ENCODE data around the gene KIF25. TPM values are rescaled to one million over a fixed set of nuclear protein-coding genes. Genes with fewer than 3 reads are reported as not detected.

Gene KIF25
- total and polyA plus RNA-seq, 4 donors: 0.05 TPM; not detected in 3

DNA sequence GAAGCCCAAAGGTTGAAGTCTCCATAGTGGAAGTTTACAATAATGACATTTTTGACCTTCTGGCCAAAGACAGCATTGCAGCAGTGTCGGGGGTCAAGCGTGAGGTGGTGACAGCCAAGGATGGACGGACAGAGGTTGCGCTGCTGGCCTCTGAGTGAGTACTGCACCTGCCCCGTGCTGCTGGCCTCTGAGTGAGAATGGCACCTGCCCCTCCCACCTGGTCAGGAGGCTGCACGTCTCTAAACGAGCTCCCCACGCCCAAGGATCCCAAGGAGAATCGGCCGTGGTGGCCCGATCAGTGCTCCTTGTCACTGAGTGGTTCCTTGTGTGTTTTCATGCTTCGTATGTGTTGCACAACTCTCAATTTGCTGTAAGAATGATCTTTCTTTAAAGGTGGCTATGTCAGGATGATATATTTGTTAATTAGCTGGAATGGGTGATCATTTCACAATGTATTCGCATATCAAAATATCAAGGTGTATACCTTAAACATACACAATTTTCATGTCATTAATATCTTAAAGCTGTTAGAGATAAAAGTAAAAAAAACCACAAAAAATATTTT is 41.2 kb downstream of the KIF25 start:
- no peak overlapping the region for H3K27ac ChIP-seq (ENCODE audit: low read depth in 1 of 2, low read length in 2 of 2)

DNA sequence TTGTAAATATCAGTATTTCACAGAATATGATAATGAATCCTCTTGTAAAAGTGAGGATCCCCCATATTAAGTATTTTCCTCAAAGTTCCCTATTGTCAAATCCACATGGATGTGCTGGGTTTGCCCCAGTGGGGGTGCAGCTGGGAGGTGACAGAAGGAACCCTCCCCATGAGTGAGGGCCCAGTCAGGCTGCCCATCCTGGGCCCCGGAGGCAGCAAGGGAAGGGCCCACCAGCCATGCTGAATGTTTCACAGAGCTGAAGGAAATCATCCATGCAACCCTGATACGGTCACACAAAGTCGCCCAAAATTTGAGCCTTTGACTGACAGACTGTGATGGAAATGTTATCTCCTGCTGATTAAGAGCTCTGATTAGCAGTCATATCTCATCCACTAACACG is 41.8 kb downstream of the KIF25 start:
- 95% methylated on average over 4 of the region's 4 CpGs for WGBS
- no peaks in the 10 kb centered on the region for H3K27me3 ChIP-seq (ENCODE audit: control insufficient read depth in 4 of 4, insufficient read depth in 4 of 4, low read length in 3 of 4)
- no peak overlapping the region for H3K4me3 ChIP-seq (ENCODE audit: low read depth in 1 of 3, low read length in 3 of 3)
- H3K9ac ChIP-seq (ENCODE audit: low read depth in 1 of 2, low read length in 2 of 2): no peak overlapping the region
- H3K4me1 ChIP-seq (ENCODE audit: control insufficient read depth in 4 of 4, insufficient read depth in 4 of 4, low read length in 3 of 4): peaks cover 0 to 6% (median 4%) of the 10 kb centered on the region in 4 donors
- DNase-seq (ENCODE audit: low spot score): no peak
- H3K27ac ChIP-seq (ENCODE audit: low read depth in 1 of 2, low read length in 2 of 2): no peak overlapping the region
- H3K36me3 ChIP-seq (ENCODE audit: control insufficient read depth in 4 of 4, insufficient read depth in 3 of 4, low read depth in 1 of 4, low read length in 3 of 4): no peaks in the 10 kb centered on the region
- H3K9me3 ChIP-seq (ENCODE audit: control insufficient read depth in 4 of 4, low read length in 3 of 4): peaks cover 16 to 43% (median 23%) of the 10 kb centered on the region in 4 donors
- TF ChIP-seq, protein P1, sequence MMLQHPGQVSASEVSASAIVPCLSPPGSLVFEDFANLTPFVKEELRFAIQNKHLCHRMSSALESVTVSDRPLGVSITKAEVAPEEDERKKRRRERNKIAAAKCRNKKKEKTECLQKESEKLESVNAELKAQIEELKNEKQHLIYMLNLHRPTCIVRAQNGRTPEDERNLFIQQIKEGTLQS (IDR thresholded peaks at IDR 0.05): no peak
- TF ChIP-seq SP1 (IDR thresholded peaks at IDR 0.05) (no peak), FOXA2 (IDR thresholded peaks at IDR 0.05) (no peak), TAF1 (conservative IDR thresholded peaks at IDR 0.05) (no peak), EGR1 (IDR thresholded peaks at IDR 0.05; ENCODE audit: low read depth in 2 of 2) (no peak), RAD21 (IDR thresholded peaks at IDR 0.05) (no peak), RXRA (IDR thresholded peaks at IDR 0.05) (no peak), FOXA1 (IDR thresholded peaks at IDR 0.05) (no peak), JUND (IDR thresholded peaks at IDR 0.05) (no peak), HNF4G (IDR thresholded peaks at IDR 0.05) (no peak)
- TF ChIP-seq, protein P2, sequence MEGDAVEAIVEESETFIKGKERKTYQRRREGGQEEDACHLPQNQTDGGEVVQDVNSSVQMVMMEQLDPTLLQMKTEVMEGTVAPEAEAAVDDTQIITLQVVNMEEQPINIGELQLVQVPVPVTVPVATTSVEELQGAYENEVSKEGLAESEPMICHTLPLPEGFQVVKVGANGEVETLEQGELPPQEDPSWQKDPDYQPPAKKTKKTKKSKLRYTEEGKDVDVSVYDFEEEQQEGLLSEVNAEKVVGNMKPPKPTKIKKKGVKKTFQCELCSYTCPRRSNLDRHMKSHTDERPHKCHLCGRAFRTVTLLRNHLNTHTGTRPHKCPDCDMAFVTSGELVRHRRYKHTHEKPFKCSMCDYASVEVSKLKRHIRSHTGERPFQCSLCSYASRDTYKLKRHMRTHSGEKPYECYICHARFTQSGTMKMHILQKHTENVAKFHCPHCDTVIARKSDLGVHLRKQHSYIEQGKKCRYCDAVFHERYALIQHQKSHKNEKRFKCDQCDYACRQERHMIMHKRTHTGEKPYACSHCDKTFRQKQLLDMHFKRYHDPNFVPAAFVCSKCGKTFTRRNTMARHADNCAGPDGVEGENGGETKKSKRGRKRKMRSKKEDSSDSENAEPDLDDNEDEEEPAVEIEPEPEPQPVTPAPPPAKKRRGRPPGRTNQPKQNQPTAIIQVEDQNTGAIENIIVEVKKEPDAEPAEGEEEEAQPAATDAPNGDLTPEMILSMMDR (IDR thresholded peaks at IDR 0.05; ENCODE audit: low read depth, low read length, missing input control): no peak
- TF ChIP-seq, protein P3, sequence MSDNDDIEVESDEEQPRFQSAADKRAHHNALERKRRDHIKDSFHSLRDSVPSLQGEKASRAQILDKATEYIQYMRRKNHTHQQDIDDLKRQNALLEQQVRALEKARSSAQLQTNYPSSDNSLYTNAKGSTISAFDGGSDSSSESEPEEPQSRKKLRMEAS (IDR thresholded peaks at IDR 0.05): no peak

More for the DNA sequence above, 41.2 kb downstream of the KIF25 start:
- Histone ChIP-seq H3K9ac (ENCODE audit: low read depth in 1 of 2, low read length in 2 of 2) (no peak overlapping the region), H3K4me1 (ENCODE audit: control insufficient read depth in 4 of 4, insufficient read depth in 4 of 4, low read length in 3 of 4) (peaks cover 0 to 6% (median 4%) of the 10 kb centered on the region in 4 donors), H3K4me3 (ENCODE audit: low read depth in 1 of 3, low read length in 3 of 3) (peak overlapping the region in 1 of 3 donors; percentile 5), H3K9me3 (ENCODE audit: control insufficient read depth in 4 of 4, low read length in 3 of 4) (peaks cover 16 to 43% (median 23%) of the 10 kb centered on the region in 4 donors), H3K27me3 (ENCODE audit: control insufficient read depth in 4 of 4, insufficient read depth in 4 of 4, low read length in 3 of 4) (no peaks in the 10 kb centered on the region), H3K36me3 (ENCODE audit: control insufficient read depth in 4 of 4, insufficient read depth in 3 of 4, low read depth in 1 of 4, low read length in 3 of 4) (no peaks in the 10 kb centered on the region)
- TF ChIP-seq, protein P2 (IDR thresholded peaks at IDR 0.05; ENCODE audit: low read depth, low read length, missing input control): no peak
- TF ChIP-seq FOXA1 (IDR thresholded peaks at IDR 0.05) (no peak), GABPA (IDR thresholded peaks at IDR 0.05 in 1 of 2, conservative IDR thresholded peaks at IDR 0.05 in 1 of 2) (no peak), JUND (IDR thresholded peaks at IDR 0.05) (no peak), HNF4A (conservative IDR thresholded peaks at IDR 0.05) (no peak), FOXA2 (IDR thresholded peaks at IDR 0.05) (no peak), RAD21 (IDR thresholded peaks at IDR 0.05) (no peak)
- TF ChIP-seq, protein P4, sequence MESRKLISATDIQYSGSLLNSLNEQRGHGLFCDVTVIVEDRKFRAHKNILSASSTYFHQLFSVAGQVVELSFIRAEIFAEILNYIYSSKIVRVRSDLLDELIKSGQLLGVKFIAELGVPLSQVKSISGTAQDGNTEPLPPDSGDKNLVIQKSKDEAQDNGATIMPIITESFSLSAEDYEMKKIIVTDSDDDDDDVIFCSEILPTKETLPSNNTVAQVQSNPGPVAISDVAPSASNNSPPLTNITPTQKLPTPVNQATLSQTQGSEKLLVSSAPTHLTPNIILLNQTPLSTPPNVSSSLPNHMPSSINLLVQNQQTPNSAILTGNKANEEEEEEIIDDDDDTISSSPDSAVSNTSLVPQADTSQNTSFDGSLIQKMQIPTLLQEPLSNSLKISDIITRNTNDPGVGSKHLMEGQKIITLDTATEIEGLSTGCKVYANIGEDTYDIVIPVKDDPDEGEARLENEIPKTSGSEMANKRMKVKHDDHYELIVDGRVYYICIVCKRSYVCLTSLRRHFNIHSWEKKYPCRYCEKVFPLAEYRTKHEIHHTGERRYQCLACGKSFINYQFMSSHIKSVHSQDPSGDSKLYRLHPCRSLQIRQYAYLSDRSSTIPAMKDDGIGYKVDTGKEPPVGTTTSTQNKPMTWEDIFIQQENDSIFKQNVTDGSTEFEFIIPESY (IDR thresholded peaks at IDR 0.05): no peak
- TF ChIP-seq, protein P5, sequence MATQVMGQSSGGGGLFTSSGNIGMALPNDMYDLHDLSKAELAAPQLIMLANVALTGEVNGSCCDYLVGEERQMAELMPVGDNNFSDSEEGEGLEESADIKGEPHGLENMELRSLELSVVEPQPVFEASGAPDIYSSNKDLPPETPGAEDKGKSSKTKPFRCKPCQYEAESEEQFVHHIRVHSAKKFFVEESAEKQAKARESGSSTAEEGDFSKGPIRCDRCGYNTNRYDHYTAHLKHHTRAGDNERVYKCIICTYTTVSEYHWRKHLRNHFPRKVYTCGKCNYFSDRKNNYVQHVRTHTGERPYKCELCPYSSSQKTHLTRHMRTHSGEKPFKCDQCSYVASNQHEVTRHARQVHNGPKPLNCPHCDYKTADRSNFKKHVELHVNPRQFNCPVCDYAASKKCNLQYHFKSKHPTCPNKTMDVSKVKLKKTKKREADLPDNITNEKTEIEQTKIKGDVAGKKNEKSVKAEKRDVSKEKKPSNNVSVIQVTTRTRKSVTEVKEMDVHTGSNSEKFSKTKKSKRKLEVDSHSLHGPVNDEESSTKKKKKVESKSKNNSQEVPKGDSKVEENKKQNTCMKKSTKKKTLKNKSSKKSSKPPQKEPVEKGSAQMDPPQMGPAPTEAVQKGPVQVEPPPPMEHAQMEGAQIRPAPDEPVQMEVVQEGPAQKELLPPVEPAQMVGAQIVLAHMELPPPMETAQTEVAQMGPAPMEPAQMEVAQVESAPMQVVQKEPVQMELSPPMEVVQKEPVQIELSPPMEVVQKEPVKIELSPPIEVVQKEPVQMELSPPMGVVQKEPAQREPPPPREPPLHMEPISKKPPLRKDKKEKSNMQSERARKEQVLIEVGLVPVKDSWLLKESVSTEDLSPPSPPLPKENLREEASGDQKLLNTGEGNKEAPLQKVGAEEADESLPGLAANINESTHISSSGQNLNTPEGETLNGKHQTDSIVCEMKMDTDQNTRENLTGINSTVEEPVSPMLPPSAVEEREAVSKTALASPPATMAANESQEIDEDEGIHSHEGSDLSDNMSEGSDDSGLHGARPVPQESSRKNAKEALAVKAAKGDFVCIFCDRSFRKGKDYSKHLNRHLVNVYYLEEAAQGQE (IDR thresholded peaks at IDR 0.05): no peak
- TF ChIP-seq, protein P1 (IDR thresholded peaks at IDR 0.05): no peak
- WGBS: 93% methylated on average over 13 of the region's 13 CpGs
- no peak for DNase-seq (ENCODE audit: low spot score)
